GM12878 (cell line): ENCODE data around the gene RETREG3. TPM values are rescaled to one million over a fixed set of nuclear protein-coding genes. Genes with fewer than 3 reads are reported as not detected.
A peak's percentile ranks its signal among the peaks of the same experiment; 100 is the strongest.

Experiments
- ATF3 ChIP-seq: IDR thresholded peaks from 2 replicates; pipeline ENCODE4 v1.6.1; 2011; ENCODE audit warnings: low read depth, mild to moderate bottlenecking, low read length, moderate library complexity, borderline replicate concordance; ENCODE audit errors: extremely low read depth
- ATF7 ChIP-seq: fragments of 450-650 bp; IDR thresholded peaks from 2 replicates; pipeline ENCODE4 v1.6.1; 2016; ENCODE audit warnings: low read depth, mild to moderate bottlenecking
- CEBPZ ChIP-seq: fragments of 150-350 bp; IDR thresholded peaks from 2 replicates; pipeline ENCODE4 v1.6.1; 2016; ENCODE audit warnings: low read depth, low read length
- CREM ChIP-seq: IDR thresholded peaks from 2 replicates; pipeline ENCODE4 v1.6.1; 2014; ENCODE audit warnings: antibody characterized with exemption, low read depth
- EP300 ChIP-seq, 2 experiments: fragments of 150-350 bp in 1 of 2; IDR thresholded peaks; 2 replicates each; pipeline ENCODE4 v1.6.1; 2011 to 2012; ENCODE audit warnings: low read depth in 2 of 2, low read length in 2 of 2, borderline replicate concordance in 1 of 2, improper control_type of control experiment in 1 of 2, inconsistent platforms in 1 of 2; ENCODE audit not compliant: control insufficient read depth in 1 of 2
- FOXK2 ChIP-seq: fragments of 450-650 bp; IDR thresholded peaks from 2 replicates; pipeline ENCODE4 v1.6.1; 2017; ENCODE audit warnings: mild to moderate bottlenecking, moderate library complexity
- IKZF1 ChIP-seq: fragments of 450-650 bp; conservative IDR thresholded peaks from 2 replicates; pipeline ENCODE4 v1.6.1; 2017; ENCODE audit warnings: antibody characterized with exemption, mild to moderate bottlenecking
- IKZF2 ChIP-seq, 2 experiments: fragments of 450-650 bp; IDR thresholded peaks; 2 replicates each; pipeline ENCODE4 v1.6.1; 2017; ENCODE audit warnings: mild to moderate bottlenecking in 2 of 2, moderate library complexity in 2 of 2
- KDM1A ChIP-seq: fragments of 200-600 bp; sonication (generic); IDR thresholded peaks from 2 replicates; pipeline ENCODE4 v1.6.1; 2016; ENCODE audit warnings: borderline replicate concordance
- MEF2A ChIP-seq: IDR thresholded peaks from 2 replicates; pipeline ENCODE4 v1.6.1; 2011; ENCODE audit warnings: low read depth, mild to moderate bottlenecking, low read length, moderate library complexity; ENCODE audit not compliant: insufficient read depth
- MYC ChIP-seq: IDR thresholded peaks from 2 replicates; pipeline ENCODE4 v1.6.1; 2011; ENCODE audit warnings: mild to moderate bottlenecking, low read length, moderate library complexity, inconsistent platforms; ENCODE audit not compliant: insufficient read depth, insufficient replicate concordance, insufficient read length, severe bottlenecking
- NR2C1 ChIP-seq: fragments of 450-650 bp; IDR thresholded peaks from 2 replicates; pipeline ENCODE4 v1.6.1; 2017; ENCODE audit warnings: antibody characterized with exemption, mild to moderate bottlenecking, moderate library complexity
- POU2F2 ChIP-seq: IDR thresholded peaks from 3 replicates; pipeline ENCODE4 v1.6.1; 2011; ENCODE audit warnings: low read depth, mild to moderate bottlenecking, low read length, borderline replicate concordance
- RAD51 ChIP-seq: fragments of 450-650 bp; IDR thresholded peaks from 2 replicates; pipeline ENCODE4 v1.6.1; 2016; ENCODE audit warnings: moderate library complexity, mild to moderate bottlenecking, inconsistent platforms
- SMAD1 ChIP-seq: fragments of 450-650 bp; IDR thresholded peaks from 2 replicates; pipeline ENCODE4 v1.6.1; 2018; ENCODE audit warnings: mild to moderate bottlenecking, low read depth; ENCODE audit not compliant: partially characterized antibody
- SMC3 ChIP-seq: IDR thresholded peaks from 2 replicates; pipeline ENCODE4 v1.6.1; 2011; ENCODE audit warnings: low read length, improper control_type of control experiment, borderline replicate concordance
- SREBF2 ChIP-seq: IDR thresholded peaks from 2 replicates; pipeline ENCODE4 v1.6.1; 2012; ENCODE audit warnings: mild to moderate bottlenecking, low read length
- SRF ChIP-seq, 2 experiments: IDR thresholded peaks; 2 replicates each; pipeline ENCODE4 v1.6.1; 2011; ENCODE audit warnings: low read depth in 2 of 2, low read length in 2 of 2, mild to moderate bottlenecking in 1 of 2, moderate library complexity in 1 of 2
- ZBTB11 ChIP-seq: fragments of 450-650 bp; formaldehyde crosslinking; IDR thresholded peaks from 2 replicates; pipeline ENCODE4 v1.5.0; 2022; ENCODE audit warnings: mild to moderate bottlenecking, missing genetic modification characterization
- ZBTB33 ChIP-seq: fragments of 450-650 bp; IDR thresholded peaks from 2 replicates; pipeline ENCODE4 v1.6.1; 2017; ENCODE audit warnings: mild to moderate bottlenecking
- ZSCAN29 ChIP-seq: fragments of 450-650 bp; IDR thresholded peaks from 2 replicates; pipeline ENCODE4 v1.6.1; 2017; ENCODE audit warnings: mild to moderate bottlenecking, moderate library complexity
- polyA plus RNA-seq, 11 experiments: library from polyadenylated mRNA; depleted of rRNA in 4 of 11; unstranded in 6 of 11; stranded (reverse) in 5 of 11; fragments of >200 nt; fragmentation: Nextera tagmentation in 4 of 11; fragmentation: Illumina TruSeq in 1 of 11; extraction: Ambion mirVana in 4 of 11; extraction: Trizol in 1 of 11; gene quantifications; 1 replicate in 1 of 11; 2 replicates in 10 of 11; pipeline versions ENCODE4 v1.2.1 to v1.2.3, GENCODE V29; 2011 to 2016; ENCODE audit warnings: inconsistent platforms in 2 of 11, missing spikeins in 2 of 11, low read depth in 1 of 11
- total RNA-seq, 4 experiments: library from RNA; depleted of rRNA in 3 of 4; stranded (reverse); fragments of >200 nt in 3 of 4; fragmentation: Illumina TruSeq in 1 of 4; extraction: Trizol in 1 of 4; gene quantifications; 2 replicates each; pipeline versions ENCODE4 v1.2.1 to v1.2.3, GENCODE V29; 2013 to 2021

The RETREG3 gene
- total and polyA plus RNA-seq, 10 of the 15 experiments (the other 5 are each of a cell fraction or from before 2014, with no cell fraction given): 7.0 to 50.6 (median 27.3) TPM

GRCh38 chr17:42554250-42555121 lies 54.7 kb downstream of the RETREG3 start (continued):
- TF ChIP-seq POU2F2 (0 out of 3 replicates have a peak, but pooled peaks have one; percentile 42), ATF3 (no peak), NR2C1 (peak; percentile 91), RAD51 (no peak), CREM (peak; percentile 92), FOXK2 (no peak), SRF (IDR thresholded peaks at IDR 0.05; ENCODE audit: low read depth in 2 of 2, low read length in 2 of 2) (no peak), ZBTB33 (no peak), KDM1A (no peak), ATF7 (peak; percentile 79), IKZF1 (peak; percentile 75), MEF2A (0 out of 2 replicates have a peak, but pooled peaks have one; percentile 26), IKZF2 (IDR thresholded peaks at IDR 0.05) (peak in 1 of 2 experiments; percentile 43; a peak in 1 of 4 replicates), EP300 (IDR thresholded peaks at IDR 0.05; ENCODE audit: borderline replicate concordance in 1 of 2, control insufficient read depth in 1 of 2, low read depth in 2 of 2, low read length in 2 of 2) (no peak), SMC3 (no peak), MYC (peak; percentile 29), SMAD1 (no peak), CEBPZ (no peak), SREBF2 (no peak), ZSCAN29 (no peak), ZBTB11 (CRISPR knock-in tag) (no peak)
